Right lung (tissue), 5 donors: ENCODE data around the gene CKAP2L. TPM values are rescaled to one million over a fixed set of nuclear protein-coding genes. Genes with fewer than 3 reads are reported as not detected.

Source experiments
- polyA plus RNA-seq, 5 donors: library from polyadenylated mRNA; unstranded; fragments of 120-200 nt; gene quantifications; one replicate each; pipeline versions ENCODE4 v1.2.1 to v1.2.3, GENCODE V29; 2013; ENCODE audit warnings: inconsistent platforms in 1 of 5, low replicate concordance in 1 of 5; ENCODE audit not compliant: insufficient read length in 5 of 5, insufficient read depth in 1 of 5

Gene CKAP2L
- polyA plus RNA-seq, 5 donors, result 8.8 to 35.9 (median 18.0) TPM

Other genes starting within 250 kb of the CKAP2L start
- gene POLR1B, start 222.1 kb downstream of the CKAP2L start, polyA plus RNA-seq, result 10 to 100 TPM; 15.2 to 29.8 (median 19.9) TPM
- gene CHCHD5, start 180.0 kb downstream of the CKAP2L start, polyA plus RNA-seq, result 10 to 100 TPM; 19.8 to 35.4 (median 24.2) TPM
- 10 to 100 TPM; 29.8 to 40.3 (median 35.7) TPM for gene SLC20A1, start 118.7 kb downstream of the CKAP2L start, polyA plus RNA-seq
- under 1 TPM in 2 of 5 donors, not detected in 3; 0.06 to 0.13 TPM for gene NT5DC4, start 43.6 kb downstream of the CKAP2L start, polyA plus RNA-seq
- gene IL1A, start 19.9 kb upstream of the CKAP2L start, polyA plus RNA-seq, result under 1 TPM in 2 of 5 donors, not detected in 3; 0.12 to 0.20 TPM
- 1 to 10 TPM in 4 of 5 donors, under 1 TPM in 1; 0.37 to 2.9 (median 1.2) TPM for gene IL1B, start 72.2 kb upstream of the CKAP2L start, polyA plus RNA-seq
- gene IL37, start 146.6 kb upstream of the CKAP2L start, polyA plus RNA-seq, result under 1 TPM; 0.18 to 0.65 (median 0.27) TPM
- gene IL36G, start 213.4 kb upstream of the CKAP2L start, polyA plus RNA-seq, result under 1 TPM; 0.10 to 0.46 (median 0.42) TPM
- not detected for gene IL36A, start 240.8 kb upstream of the CKAP2L start, polyA plus RNA-seq